ENCODE results near the gene ARRB1.
"Not testable (repeated sequence)": the region's sequence is repeated elsewhere in the genome, so short reads cannot be mapped to it uniquely, and the experiment has no call there.

The ARRB1 gene

GRCh38 chr11:75324189-75324588 lies 27.3 kb downstream of the ARRB1 start:
- no peak for DNase-seq (ENCODE audit: low read depth in 2 of 2)

DNA sequence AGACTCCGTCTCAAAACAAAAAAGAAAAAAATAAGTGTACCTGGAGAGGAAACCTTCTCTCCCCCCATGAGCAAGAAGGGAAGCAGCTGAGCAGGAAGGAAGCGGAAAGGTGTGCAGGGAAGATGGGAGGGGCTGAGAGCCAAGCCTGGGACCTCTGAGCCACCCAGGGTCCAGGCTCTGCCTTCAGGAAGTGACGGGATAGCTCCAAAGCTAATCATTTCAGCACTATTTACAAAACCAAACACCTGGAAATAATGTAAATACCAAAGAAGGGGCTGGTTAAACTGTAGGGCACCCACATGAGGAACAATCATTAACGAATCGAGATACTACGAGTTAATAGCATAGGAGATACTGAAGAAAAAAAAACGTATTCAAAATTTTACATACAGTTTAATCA lies 27.9 kb downstream of the ARRB1 start:
- DNase-seq (ENCODE audit: low read depth in 2 of 2), result no peak

DNA sequence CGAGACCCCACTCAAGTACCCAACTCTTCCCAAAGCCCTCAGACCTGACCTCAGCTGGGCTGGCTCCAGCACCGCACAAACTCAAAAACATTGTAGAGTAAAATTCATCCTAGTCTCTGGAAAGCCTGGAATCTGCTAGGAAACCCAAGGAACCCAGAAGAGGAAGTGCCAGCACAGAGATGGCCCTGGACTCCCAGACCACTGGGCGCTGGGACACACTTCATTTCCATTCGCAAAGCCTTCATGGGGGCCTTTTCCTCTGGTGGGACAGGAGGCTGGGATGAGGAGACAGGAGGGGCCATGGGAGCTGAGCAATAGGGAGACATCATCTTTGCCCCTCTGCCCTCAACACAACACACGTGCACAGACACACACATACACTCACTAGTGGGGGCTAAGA lies 30.8 kb downstream of the ARRB1 start:
- DNase-seq (ENCODE audit: low read depth in 2 of 2), result no peak

GRCh38 chr11:75320046-75320618 lies 31.3 kb downstream of the ARRB1 start:
- no peak for DNase-seq (ENCODE audit: low read depth in 2 of 2)

DNA sequence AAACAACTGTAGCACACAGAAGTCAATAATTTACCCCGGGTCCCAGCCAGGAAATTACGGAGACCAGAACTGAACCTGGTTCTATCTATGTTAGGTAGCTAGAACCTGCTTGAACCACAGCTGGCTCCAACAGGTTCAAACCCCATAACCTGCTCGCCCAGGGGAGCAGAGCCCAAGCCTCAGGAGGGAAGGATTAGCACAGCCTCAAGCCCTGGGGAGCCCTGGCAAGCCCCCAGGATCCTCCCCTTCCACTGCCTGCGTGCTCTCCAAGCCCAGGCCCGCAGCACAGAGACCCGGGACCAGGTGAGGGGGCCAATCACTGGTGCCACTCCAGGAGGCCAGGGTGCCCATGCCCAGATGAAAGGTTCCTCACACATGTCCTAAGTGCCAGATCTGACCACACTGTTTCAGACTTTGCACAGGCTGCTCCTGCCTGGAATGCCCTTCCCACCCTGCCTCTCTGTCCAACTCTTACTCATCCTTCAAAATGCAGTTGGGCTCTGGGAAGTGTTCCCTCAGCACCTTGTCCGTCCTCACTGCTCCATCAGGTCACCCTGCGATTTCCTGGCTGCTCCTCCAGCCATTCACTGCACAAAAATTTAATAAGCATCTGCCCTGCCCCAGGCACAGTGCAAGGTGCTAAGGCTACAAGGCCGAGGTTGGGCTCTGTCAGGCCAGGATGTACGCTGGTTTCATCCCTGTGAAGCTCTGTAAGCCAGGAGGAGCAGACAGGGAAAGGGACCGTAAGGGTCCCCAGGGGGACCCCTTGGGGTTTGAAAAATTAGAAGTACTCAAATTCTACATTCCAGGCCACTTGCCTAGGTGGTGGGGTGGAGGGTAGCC lies 32.2 kb downstream of the ARRB1 start:
- DNase-seq (ENCODE audit: low read depth in 2 of 2), result no peak

GRCh38 chr11:75317446-75318122 lies 33.9 kb downstream of the ARRB1 start:
- no peak for DNase-seq (ENCODE audit: low read depth in 2 of 2)

- no peak for DNase-seq (ENCODE audit: low read depth in 2 of 2)
These were observed 36.0 kb downstream of the ARRB1 start for GRCh38 chr11:75315439-75315805.

GRCh38 chr11:75314771-75315438 lies 36.6 kb downstream of the ARRB1 start:
- DNase-seq (ENCODE audit: low read depth in 2 of 2), result no peak

DNA sequence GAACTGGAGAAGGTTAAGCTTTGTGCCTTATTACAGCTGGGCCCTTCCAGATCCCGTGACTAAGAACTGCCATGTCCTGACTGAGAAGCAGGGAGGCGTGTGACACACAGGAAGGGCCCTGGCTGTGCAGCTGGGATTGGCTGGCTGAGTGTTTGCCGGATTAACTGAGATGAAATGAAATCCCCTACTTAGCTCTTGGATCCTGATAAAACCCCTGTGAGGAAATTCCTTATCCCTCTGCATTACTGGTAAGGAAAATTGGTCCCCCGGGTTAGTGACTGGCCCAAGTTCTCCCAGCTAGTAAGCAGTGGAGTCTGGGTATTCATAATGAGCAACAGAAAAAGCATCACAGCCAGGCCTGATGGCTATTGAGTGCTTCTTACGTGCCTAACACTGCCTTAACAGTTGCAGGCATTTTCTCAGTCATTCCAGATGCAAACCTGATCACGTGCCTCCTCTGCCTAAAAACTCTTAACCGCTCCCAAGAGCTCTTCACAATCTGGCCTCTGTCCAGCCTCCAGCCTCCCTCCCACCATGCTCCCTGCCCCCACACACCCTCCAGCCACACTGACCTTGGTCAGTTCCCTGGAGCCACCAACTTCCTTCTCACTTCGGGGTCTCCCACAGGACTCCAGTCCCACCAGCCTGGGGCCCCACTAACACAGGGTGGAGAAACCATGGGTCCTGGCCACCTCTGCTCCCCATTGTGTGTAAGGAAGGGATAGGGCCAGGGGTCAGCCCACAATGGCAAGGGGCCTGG lies 37.8 kb downstream of the ARRB1 start:
- no peak for DNase-seq (ENCODE audit: low read depth in 2 of 2)

DNA sequence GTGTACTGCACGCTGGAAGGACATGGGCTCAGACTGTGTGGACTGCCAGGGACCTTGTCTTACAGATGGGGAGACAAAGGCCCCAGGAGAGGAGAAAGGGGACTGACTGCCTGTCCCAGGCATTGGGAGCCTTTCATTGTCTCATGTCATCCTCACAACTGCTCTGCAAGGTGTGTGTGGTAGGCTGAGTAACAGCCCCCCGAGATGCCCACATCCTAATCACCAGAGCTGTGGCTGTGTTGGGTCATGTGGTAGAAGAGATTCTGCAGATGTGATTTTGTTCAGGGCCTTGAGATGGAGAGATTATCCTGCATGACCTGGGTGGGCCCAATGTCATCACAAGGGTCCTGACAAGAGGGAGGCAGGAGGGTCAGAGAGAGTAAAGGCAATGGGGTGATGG lies 39.1 kb downstream of the ARRB1 start:
- no peak for DNase-seq (ENCODE audit: low read depth in 2 of 2)

DNA sequence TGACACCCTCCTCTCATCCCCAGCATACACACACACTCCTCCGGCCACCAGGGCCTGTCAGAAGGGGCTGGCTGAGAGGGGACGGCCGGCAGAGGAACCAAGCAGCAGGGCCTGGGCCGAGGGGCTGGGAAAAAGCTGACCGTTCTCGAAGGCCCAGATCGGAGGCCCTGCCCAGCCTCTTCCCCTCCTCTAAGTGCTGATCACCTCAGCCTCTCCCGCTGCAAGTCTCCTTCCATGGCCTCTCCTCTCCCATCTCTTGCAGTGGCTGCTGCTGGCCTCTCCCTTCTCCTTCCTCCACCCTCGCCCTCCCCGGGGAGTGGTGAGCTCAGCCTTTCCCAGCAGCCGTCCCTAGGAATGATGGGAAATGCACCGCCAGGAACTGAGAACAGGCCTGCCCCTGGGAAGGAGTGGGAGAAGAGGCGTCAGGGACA lies 39.6 kb downstream of the ARRB1 start:
- no peak for DNase-seq (ENCODE audit: low read depth in 2 of 2)

DNA sequence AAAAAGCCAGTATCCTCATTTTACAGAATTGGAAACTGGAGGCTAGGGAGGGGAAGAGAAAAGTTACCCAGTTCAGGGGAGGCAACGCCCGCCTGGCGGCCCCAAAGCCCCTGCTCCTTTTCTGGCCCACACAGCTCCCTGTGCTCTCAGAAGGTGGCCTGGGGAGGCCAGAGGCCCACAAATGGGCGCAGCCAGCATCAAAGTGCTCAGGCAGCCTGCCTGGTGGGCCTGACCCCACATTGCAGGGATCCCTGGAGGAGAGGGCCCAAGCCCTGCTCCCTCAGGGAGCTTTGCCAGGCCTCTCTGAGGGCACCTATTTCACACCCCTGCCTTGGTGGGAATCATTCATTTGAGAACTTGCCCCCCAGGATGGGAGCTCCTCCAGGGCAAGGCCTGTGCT lies 42.5 kb downstream of the ARRB1 start:
- no peak for DNase-seq (ENCODE audit: low read depth in 2 of 2)

DNA sequence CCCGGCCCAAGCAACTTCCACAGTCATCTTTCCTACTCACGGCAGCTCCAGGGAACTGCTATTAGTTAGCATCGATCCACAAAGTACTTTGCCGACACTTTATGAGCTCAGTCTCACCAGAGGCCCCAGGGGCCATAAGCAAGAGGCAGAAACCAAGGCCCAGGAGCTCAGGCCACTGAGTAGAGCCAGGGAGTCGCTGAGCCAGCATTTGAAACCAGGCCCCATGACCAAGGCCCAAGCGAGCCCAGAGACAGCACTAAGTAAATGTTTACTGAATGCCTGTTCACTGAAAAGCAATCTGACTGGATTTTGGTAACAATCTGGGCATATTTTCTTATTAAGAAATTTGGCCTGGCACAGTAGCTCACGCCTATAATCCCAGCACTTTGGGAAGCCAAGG lies 43.3 kb downstream of the ARRB1 start:
- no peak for DNase-seq (ENCODE audit: low read depth in 2 of 2)

DNA sequence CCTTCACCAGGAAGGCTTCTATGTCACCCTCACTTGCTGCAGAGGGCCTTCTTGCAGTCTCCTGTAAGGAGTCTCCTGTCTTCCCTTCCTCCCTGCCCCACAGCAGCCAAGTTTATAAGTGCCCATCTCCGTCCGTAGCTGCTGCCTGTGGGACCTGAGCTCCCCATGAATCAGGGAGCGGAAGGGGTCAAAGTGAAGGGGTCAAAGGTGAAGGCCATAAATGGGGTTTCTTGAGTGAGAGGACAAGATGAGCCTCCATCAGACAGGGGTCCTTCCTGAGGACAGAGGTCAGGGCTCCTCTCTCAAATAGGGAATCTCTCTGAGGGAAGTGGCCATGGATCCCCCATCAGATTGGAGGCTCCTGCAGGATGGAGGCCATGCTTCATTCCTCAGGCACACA lies 44.4 kb downstream of the ARRB1 start:
- no peak for DNase-seq (ENCODE audit: low read depth in 2 of 2)

DNA sequence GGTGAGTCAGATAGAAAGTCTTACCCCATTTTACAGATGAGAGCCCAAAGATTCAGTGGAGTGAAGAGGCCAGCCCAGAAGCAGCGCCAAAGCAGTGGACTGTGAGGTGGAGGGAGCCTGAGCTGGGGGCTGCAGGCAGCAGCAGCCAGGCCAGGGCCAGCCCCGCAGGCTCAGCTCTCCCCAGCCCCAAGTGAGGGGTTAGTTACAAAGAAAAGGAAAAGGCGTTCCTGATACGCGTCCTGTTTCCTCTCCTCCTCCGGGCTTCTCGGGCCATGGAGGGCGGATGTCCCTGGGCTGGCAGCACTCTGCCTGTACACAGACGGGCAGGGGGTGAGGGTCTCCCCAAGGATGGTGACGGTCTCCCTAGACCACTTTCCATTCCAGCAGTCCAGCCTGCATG lies 44.9 kb downstream of the ARRB1 start:
- no peak for DNase-seq (ENCODE audit: low read depth in 2 of 2)

DNA sequence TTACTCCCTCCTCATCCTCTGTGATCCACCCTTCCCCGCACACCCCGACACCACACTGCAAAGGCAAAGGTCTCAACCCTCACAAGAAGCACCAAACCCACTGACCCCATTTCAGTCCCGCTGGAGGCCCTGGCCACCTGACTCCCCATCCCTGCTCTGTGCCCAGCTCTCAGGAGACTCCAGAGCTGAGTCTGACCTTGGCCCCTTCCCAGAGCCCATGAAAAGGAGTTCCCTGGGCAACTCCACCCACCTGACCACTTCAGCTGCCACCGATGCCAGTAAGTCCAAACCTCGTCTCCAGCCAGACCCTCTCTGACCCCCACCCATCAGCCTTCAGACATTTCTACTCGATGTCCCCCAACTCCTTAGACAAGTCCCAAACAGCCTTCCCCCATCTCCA lies 45.5 kb downstream of the ARRB1 start:
- no peak for DNase-seq (ENCODE audit: low read depth in 2 of 2)

DNA sequence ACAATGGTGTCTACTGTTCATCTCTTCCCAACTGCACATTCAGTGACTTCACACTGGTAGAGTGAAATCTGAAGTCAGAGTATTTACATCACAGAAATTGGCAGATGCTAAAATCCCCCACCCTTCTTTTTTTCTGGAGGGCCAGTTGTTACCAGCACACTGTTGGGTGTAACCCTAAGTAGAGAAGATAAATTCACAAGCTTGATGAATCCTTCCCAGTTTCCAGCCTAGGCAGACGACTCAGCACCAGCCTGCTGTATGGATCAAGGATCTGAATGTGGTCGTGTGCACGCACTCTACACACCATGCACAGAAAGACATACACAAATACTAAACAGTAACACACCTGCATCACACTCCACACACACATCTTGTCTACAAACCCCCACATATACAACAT lies 46.0 kb downstream of the ARRB1 start:
- no peak for DNase-seq (ENCODE audit: low read depth in 2 of 2)

DNA sequence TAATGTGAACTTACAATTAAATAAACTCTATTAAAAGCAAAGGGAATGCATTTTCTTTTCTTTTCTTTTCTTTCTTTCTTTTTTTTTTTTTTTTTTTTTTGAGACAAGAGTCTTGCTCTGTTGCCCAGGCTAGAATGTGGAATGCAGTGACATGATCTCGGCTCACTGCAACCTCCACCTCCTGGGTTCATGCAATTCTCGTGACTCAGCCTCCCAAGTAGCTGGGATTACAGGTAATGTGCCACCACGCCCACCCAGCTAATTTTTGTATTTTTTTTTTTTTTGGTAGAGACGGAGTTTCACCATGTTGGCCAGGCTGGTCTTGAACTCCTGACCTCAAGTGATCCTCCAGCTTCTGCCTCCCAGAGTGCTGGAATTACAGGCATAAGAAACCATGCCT lies 46.5 kb downstream of the ARRB1 start:
- not testable (repeated sequence) for DNase-seq (ENCODE audit: low read depth in 2 of 2)

GRCh38 chr11:75303544-75304224 lies 47.8 kb downstream of the ARRB1 start:
- DNase-seq (ENCODE audit: low read depth in 2 of 2), result no peak

- DNase-seq (ENCODE audit: low read depth in 2 of 2), result no peak
These were observed 49.1 kb downstream of the ARRB1 start for GRCh38 chr11:75302371-75302770.

Measured in stimulated activated CD4-positive, alpha-beta T cell treated with anti-CD3 and anti-CD28 coated beads, Interleukin-1b, Interleukin-23, amount 100 ng/mL, for 4 hours (primary cell).